Ovary (tissue), 9 donors: ENCODE results near the gene GJB3. TPM values are rescaled to one million over a fixed set of nuclear protein-coding genes. Genes with fewer than 3 reads are reported as not detected.

Experiments used
- DNase-seq, 5 donors: peaks; one replicate each; pipeline ENCODE4 v3.0.0-alpha.2; 2019 to 2020
- H3K27ac ChIP-seq, 2 donors: fragments of 200-600 bp; one replicate each; pipeline versions ENCODE4 v1.5.1 to v1.8.0; 2019 to 2022
- H3K27me3 ChIP-seq: fragments of 200-600 bp; one replicate; pipeline ENCODE4 v1.8.0; 2022
- H3K36me3 ChIP-seq: fragments of 200-600 bp; sonication (generic); one replicate; pipeline ENCODE4 v1.5.1; 2019
- H3K4me1 ChIP-seq: one replicate; pipeline ENCODE4 v1.8.1; 2013; ENCODE audit warnings: mild to moderate bottlenecking, moderate library complexity; ENCODE audit not compliant: insufficient read depth
- H3K4me3 ChIP-seq: fragments of 200-600 bp; sonication (generic); one replicate; pipeline ENCODE4 v1.5.1; 2017
- H3K9me3 ChIP-seq, 2 donors: fragments of 200-600 bp in 1 of 2; sonication (generic) in 1 of 2; one replicate each; pipeline versions ENCODE4 v1.5.1 to v1.8.1; 2013 to 2019; ENCODE audit warnings: mild to moderate bottlenecking in 1 of 2, moderate library complexity in 1 of 2
- CTCF ChIP-seq, 3 donors: fragments of 450-650 bp in 2 of 3; fragments of 200-600 bp in 1 of 3; IDR thresholded peaks; one replicate each; pipeline versions ENCODE4 v1.5.1 to v1.8.0; 2016 to 2022; ENCODE audit warnings: antibody characterized with exemption in 3 of 3, mild to moderate bottlenecking in 1 of 3
- EP300 ChIP-seq: sonication (generic); formaldehyde crosslinking; IDR thresholded peaks from one replicate; pipeline ENCODE4 v1.6.1; 2017; ENCODE audit warnings: antibody characterized with exemption
- POLR2A ChIP-seq: fragments of 450-650 bp; IDR thresholded peaks from one replicate; pipeline ENCODE4 v1.6.1; 2017; ENCODE audit warnings: antibody characterized with exemption, mild to moderate bottlenecking, moderate library complexity
- WGBS, 3 donors: extraction: QIAGEN DNeasy Blood & Tissue Kit in 1 of 3; methylation state at CpG; one replicate each; pipeline versions ENCODE4 v1.1.5 to v1.1.7; 2013 to 2017; 5-methylcytosine and 5-hydroxymethylcytosine counted together
- intact Hi-C, 4 donors: fragments of 100-400 bp; cut with DNase I; formaldehyde crosslinking; loops; one replicate each; pipeline versions ENCODE4 v1.11.0 to v1.15.1; 2022 to 2023
- polyA plus RNA-seq, 2 donors: library from polyadenylated mRNA; stranded (reverse); fragments of 200-250 nt in 1 of 2; fragments of 350-450 nt in 1 of 2; fragmentation: Illumina TruSeq in 1 of 2; extraction: RNeasy Lipid Tissue Mini Kit (QIAGEN cat#74804) in 1 of 2; gene quantifications; one replicate each; pipeline ENCODE4 v1.2.3, GENCODE V29; 2013 to 2014
- total RNA-seq, 7 donors: library from RNA; depleted of rRNA in 2 of 7; stranded (reverse); fragments of >200 nt in 2 of 7; fragmentation: NEBNext Ultra II Directional in 3 of 7; extraction: Animal tissue kit (Norgen Biotek cat#: 25700) in 3 of 7; gene quantifications; one replicate each; pipeline versions ENCODE4 v1.1.0 to v1.2.4, GENCODE V29; 2016 to 2023
- donor health status: DM: no; HTN: no; CAD: no; lungs with moderate emphysema.
- donor health status: DM: no; HTN: no; CAD: no.
- donor health status: Bipolar disorder and iron deficiency.
- donor health status: DM: yes; HTN: yes; CAD: no.
- donor health status: DM: no; HTN: no; CAD: no.
- donor health status: DM: yes; HTN: yes; CAD: no.

GJB3 gene
- total and polyA plus RNA-seq, 9 donors = 0.23 to 1.7 (median 0.32) TPM; not detected in 5

- DNase-seq = no peak
- no peak for TF ChIP-seq CTCF (IDR thresholded peaks at IDR 0.05)
- no peak for TF ChIP-seq POLR2A
- no peak for TF ChIP-seq EP300
- intact Hi-C loops = loop anchor here in 2 of 4 donors (10.0 kb wide), 1 partner anchor 1115 kb away; no protein-coding TSS in a partner anchor
- H3K4me1 ChIP-seq = no peaks in the 10 kb centered on the region
- no peak overlapping the region for H3K27ac ChIP-seq
- H3K4me3 ChIP-seq = no peak overlapping the region
- H3K27me3 ChIP-seq = no peaks in the 10 kb centered on the region
- H3K36me3 ChIP-seq = no peaks in the 10 kb centered on the region
- WGBS, 3 donors = 54 to 61% (median 61%) methylated on average over 8 of the region's 8 CpGs
- H3K9me3 ChIP-seq = no peaks in the 10 kb centered on the region
Observed at GRCh38 chr1:34749992-34750391, 31.0 kb upstream of the GJB3 start.

- no peak overlapping the region for H3K27ac ChIP-seq
- no peak for DNase-seq
- intact Hi-C loops = no loop called here
- 82 to 85% (median 84%) methylated on average over 5 of the region's 5 CpGs for WGBS, 3 donors
- no peak overlapping the region for H3K4me3 ChIP-seq
- no peaks in the 10 kb centered on the region for H3K36me3 ChIP-seq
- TF ChIP-seq EP300 (no peak), POLR2A (no peak), CTCF (IDR thresholded peaks at IDR 0.05) (no peak)
- no peaks in the 10 kb centered on the region for H3K4me1 ChIP-seq
- H3K9me3 ChIP-seq = no peaks in the 10 kb centered on the region
- no peaks in the 10 kb centered on the region for H3K27me3 ChIP-seq
Observed at GRCh38 chr1:34750610-34751009, 30.4 kb upstream of the GJB3 start.

- TF ChIP-seq EP300 (no peak), POLR2A (no peak), CTCF (IDR thresholded peaks at IDR 0.05) (no peak)
- 72 to 91% (median 72%) methylated on average over 3 of the region's 3 CpGs for WGBS, 3 donors
- no peak for DNase-seq
- no peaks in the 10 kb centered on the region for H3K9me3 ChIP-seq
- intact Hi-C loops = no loop called here
- H3K27me3 ChIP-seq = no peaks in the 10 kb centered on the region
- no peak overlapping the region for H3K27ac ChIP-seq
- no peaks in the 10 kb centered on the region for H3K4me1 ChIP-seq
- H3K36me3 ChIP-seq = no peaks in the 10 kb centered on the region
- H3K4me3 ChIP-seq = no peak overlapping the region
Observed at GRCh38 chr1:34753163-34753562, 27.9 kb upstream of the GJB3 start.

- no peak for DNase-seq
- H3K9me3 ChIP-seq = no peaks in the 10 kb centered on the region
- intact Hi-C loops = no loop called here
- H3K4me3 ChIP-seq = no peak within 1 kb of the TSS
- TF ChIP-seq POLR2A = no peak
- TF ChIP-seq CTCF (IDR thresholded peaks at IDR 0.05) = no peak
- no peak for TF ChIP-seq EP300
- H3K27me3 ChIP-seq = no peaks in the 10 kb centered on the region
- H3K4me1 ChIP-seq = no peaks in the 10 kb centered on the region
- WGBS, 3 donors = 58 to 71% (median 65%) methylated on average over 13 of the region's 13 CpGs
- H3K27ac ChIP-seq = no peak within 1 kb of the TSS
- H3K36me3 ChIP-seq = no peaks in the 10 kb centered on the region
Observed at GRCh38 chr1:34754964-34755637, 25.9 kb upstream of the GJB3 start, which contains the start of gene GJB5. Gene GJB5 (plus strand): TSS chr1:34755047. CDS start chr1:34757331, 2,284 bp downstream.
